Aorta (tissue), 5 donors: ENCODE measurements around the gene CLDN20. TPM values are rescaled to one million over a fixed set of nuclear protein-coding genes. Genes with fewer than 3 reads are reported as not detected.
"Not testable (repeated sequence)": the region's sequence is repeated elsewhere in the genome, so short reads cannot be mapped to it uniquely, and the experiment has no call there.

ENCODE experiments used
- ATAC-seq: fragments of 200-7000 bp; cut with Tn5 transposase; one replicate; pipeline ENCODE4 v1.9.1; 2022; ENCODE audit warnings: moderate library complexity; ENCODE audit not compliant: low FRiP score
- DNase-seq, 2 donors: peaks; one replicate each; pipeline ENCODE4 v3.0.0-alpha.2; 2020
- H3K27ac ChIP-seq, 2 donors: one replicate each; pipeline ENCODE4 v1.5.1; 2013; ENCODE audit warnings: low read length in 2 of 2, mild to moderate bottlenecking in 2 of 2, moderate library complexity in 2 of 2, control low read depth in 1 of 2, inconsistent platforms in 1 of 2, low read depth in 1 of 2
- H3K27me3 ChIP-seq, 2 donors: one replicate each; pipeline ENCODE4 v1.6.1; 2013; ENCODE audit warnings: control low read depth in 1 of 2, low read length in 1 of 2, mild to moderate bottlenecking in 1 of 2, moderate library complexity in 1 of 2; ENCODE audit not compliant: insufficient read depth in 2 of 2, control insufficient read depth in 1 of 2
- H3K36me3 ChIP-seq, 2 donors: one replicate each; pipeline ENCODE4 v1.6.1; 2013; ENCODE audit warnings: control low read depth in 1 of 2, low read length in 1 of 2, mild to moderate bottlenecking in 1 of 2; ENCODE audit not compliant: insufficient read depth in 2 of 2, control insufficient read depth in 1 of 2
- H3K4me1 ChIP-seq, 2 donors: one replicate each; pipeline ENCODE4 v1.6.1; 2013; ENCODE audit warnings: low read length in 2 of 2, control low read depth in 1 of 2, mild to moderate bottlenecking in 1 of 2, moderate library complexity in 1 of 2; ENCODE audit not compliant: insufficient read depth in 2 of 2, control insufficient read depth in 1 of 2
- H3K4me3 ChIP-seq, 2 donors: one replicate each; pipeline ENCODE4 v1.5.1; 2013; ENCODE audit warnings: low read length in 2 of 2, control low read depth in 1 of 2, mild to moderate bottlenecking in 1 of 2
- H3K9me3 ChIP-seq: one replicate; pipeline ENCODE4 v1.6.1; 2013; ENCODE audit warnings: mild to moderate bottlenecking, low read length; ENCODE audit not compliant: control insufficient read depth
- WGBS, 2 donors: extraction: QIAGEN DNeasy Blood & Tissue Kit; methylation state at CpG; one replicate each; pipeline ENCODE4 v1.1.7; 2013; 5-methylcytosine and 5-hydroxymethylcytosine counted together
- intact Hi-C, 2 donors: fragments of 100-400 bp; cut with DNase I; formaldehyde crosslinking; loops; one replicate each; pipeline versions ENCODE4 v1.14.2 to v1.15.0; 2022
- polyA plus RNA-seq, 2 donors: library from polyadenylated mRNA; stranded (reverse); fragments of 200-250 nt; gene quantifications; one replicate each; pipeline ENCODE4 v1.2.3, GENCODE V29; 2013
- total RNA-seq, 2 donors: library from RNA; stranded (reverse); fragmentation: NEBNext Ultra II Directional; extraction: Animal tissue kit (Norgen Biotek cat#: 25700); gene quantifications; one replicate each; pipeline ENCODE4 v1.2.1, GENCODE V29; 2021
- donor health status: healthy with polysubstance abuse.
- donor health status: Bipolar disorder and iron deficiency.
- donor health status: DM: no; HTN: no; CAD: no.
- donor health status: DM: no; HTN: no; CAD: no.
- donor health status: DM: yes; HTN: yes; CAD: no.

The CLDN20 gene
- total and polyA plus RNA-seq, 4 donors: not detected

DNA sequence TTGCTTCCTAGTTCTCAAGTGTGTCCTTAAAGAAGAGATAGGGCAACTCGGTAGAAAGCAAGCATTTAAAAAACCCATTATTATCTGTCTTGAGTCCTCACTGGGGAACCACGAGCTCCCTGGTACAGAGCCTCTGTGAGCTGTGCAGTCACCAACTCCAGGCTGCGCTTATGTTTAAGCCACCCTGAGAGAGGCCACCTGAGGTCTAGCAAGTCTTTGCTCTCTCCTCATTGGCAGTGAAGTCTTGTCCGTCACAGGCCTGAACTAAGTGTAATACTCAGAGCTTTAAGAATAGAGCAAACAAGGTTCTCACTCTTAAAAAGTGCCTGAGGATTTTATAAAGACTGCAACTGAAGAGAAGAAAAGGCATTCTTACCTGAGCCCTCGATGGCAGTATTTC is 3.9 kb upstream of the CLDN20 start:
- no peak overlapping the region for H3K27ac ChIP-seq
- 91 to 92% methylated on average over 5 of the region's 5 CpGs for WGBS, 2 donors
- intact Hi-C loops: no loop called here
- DNase-seq (no peak), ATAC-seq (no peak)
- no peaks in the 10 kb centered on the region for H3K4me1 ChIP-seq
- H3K9me3 ChIP-seq: no peaks in the 10 kb centered on the region
- no peaks in the 10 kb centered on the region for H3K27me3 ChIP-seq
- no peak overlapping the region for H3K4me3 ChIP-seq
- H3K36me3 ChIP-seq: peaks cover 0 to 8% of the 10 kb centered on the region in 2 donors

DNA sequence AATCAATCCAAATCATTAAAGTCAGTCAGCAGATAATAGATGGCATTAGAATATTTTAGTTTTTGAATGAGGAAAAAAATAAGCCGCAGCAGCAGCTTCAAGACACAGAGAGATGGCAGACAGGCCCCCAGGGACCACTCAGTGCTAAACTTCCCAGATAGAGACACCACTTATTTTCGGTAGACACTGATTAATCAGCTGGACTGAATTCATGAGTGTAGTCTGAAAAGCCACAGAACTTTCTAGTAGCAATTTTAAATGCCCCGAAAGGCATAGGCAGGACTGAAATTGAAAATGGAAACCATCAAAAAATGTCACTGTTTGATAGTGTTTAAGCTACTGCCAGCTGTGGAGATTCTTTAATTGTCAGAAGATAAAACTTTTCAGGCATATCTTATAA is 3.1 kb upstream of the CLDN20 start:
- Histone ChIP-seq H3K36me3 (peaks cover 0 to 10% of the 10 kb centered on the region in 2 donors), H3K27me3 (no peaks in the 10 kb centered on the region), H3K27ac (no peak overlapping the region), H3K4me3 (no peak overlapping the region), H3K9me3 (no peaks in the 10 kb centered on the region), H3K4me1 (no peaks in the 10 kb centered on the region)
- intact Hi-C loops: no loop called here
- ATAC-seq: no peak
- no peak for DNase-seq
- WGBS, 2 donors: 47 to 62% methylated on average over 3 of the region's 3 CpGs

DNA sequence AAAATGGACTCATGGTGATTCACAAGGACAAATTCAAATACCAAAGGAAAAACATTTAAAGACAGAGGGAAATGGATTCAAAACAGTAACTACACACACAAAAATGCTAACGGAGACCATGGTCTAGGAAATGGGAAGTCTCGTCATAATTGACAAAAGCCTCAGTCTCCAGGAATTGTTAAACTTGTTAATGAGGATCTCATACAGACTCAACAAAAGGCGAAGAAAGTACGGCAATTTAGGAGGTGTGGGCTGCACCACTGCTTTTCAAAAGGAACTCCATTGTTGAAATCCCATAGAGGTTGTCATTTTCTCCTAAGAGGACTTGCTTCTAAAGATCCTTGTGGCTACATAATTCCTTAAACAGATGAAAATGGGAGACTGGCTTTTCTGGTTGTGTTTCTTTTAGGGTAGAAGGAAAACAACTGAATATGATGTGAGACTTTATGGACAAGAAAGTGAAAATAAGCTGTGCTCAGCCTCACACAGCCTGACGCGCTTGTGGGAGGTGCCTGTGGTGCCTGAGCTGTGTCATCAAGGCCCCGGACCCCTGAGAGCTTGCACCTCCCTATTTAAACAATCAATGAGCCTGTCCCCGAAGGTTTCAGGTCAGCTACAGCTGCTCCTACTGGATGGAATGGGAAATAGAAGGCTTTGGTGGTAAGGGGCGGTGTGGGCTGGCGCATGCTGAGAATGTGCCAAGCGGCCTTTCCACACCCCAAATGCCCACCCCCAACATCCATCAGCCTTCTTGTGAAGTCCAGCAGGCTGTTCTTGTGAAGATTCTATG is 2.5 kb upstream of the CLDN20 start:
- Histone ChIP-seq H3K27ac (no peak overlapping the region), H3K36me3 (peaks cover 0 to 10% of the 10 kb centered on the region in 2 donors), H3K4me3 (no peak overlapping the region), H3K4me1 (no peaks in the 10 kb centered on the region), H3K27me3 (no peaks in the 10 kb centered on the region), H3K9me3 (no peaks in the 10 kb centered on the region)
- intact Hi-C loops: no loop called here
- DNase-seq: no peak
- 94 to 95% methylated on average over 11 of the region's 11 CpGs for WGBS, 2 donors
- no peak for ATAC-seq

DNA sequence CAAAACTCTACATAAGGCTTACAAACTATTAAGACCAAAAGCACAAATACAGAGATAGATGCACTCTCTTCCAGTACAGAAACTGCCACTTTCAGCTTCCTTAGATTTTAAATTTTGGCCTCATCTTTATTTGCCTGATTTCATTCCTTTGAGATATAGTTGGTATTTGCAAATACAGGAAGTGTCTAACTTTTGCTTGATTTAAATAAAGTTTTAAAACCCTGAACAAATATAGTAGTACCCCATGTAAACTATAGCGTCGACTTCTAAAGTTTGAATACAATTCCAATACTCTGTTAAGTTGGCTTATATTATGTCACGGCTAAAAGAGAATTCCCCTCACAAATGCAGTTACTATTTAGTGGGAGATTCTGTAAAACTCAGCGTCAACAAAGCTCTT is 1.2 kb upstream of the CLDN20 start:
- ATAC-seq (no peak), DNase-seq (no peak)
- intact Hi-C loops: no loop called here
- no peaks in the 10 kb centered on the region for H3K9me3 ChIP-seq
- peaks cover 0 to 9% of the 10 kb centered on the region in 2 donors for H3K36me3 ChIP-seq
- no peak overlapping the region for H3K4me3 ChIP-seq
- no peak overlapping the region for H3K27ac ChIP-seq
- no peaks in the 10 kb centered on the region for H3K4me1 ChIP-seq
- H3K27me3 ChIP-seq: no peaks in the 10 kb centered on the region
- WGBS, 2 donors: 88 to 93% methylated on average over 4 of the region's 4 CpGs

DNA sequence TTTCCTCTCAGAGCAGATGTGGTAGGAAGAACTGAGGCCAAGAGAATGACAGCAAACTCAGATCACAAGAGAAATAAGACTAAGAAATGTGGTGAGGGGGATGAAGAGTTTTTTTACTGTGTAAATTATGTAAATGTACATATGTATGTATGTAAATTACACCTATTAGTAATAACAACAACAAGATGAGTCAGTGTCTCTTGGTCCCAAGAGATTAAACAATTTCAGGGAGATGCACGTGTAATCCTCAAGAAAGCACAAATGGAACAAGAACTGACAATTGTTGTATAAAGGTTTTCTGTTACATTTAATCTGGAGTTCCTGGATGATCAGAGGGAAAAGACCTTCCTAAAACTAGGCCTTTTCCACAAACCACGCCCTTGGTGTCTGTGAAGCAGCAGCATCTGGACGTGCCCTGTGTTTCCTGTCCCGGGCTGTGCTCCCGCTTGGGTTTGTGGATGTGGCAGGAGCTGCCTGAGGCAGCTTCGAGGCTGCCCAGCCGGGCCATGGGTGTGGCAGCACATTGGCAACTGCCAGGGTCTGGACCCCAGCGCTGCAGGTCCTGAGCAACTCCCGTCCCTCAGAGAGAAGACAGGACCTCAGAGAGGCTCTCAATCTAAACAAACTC is 994 bp downstream of the CLDN20 start:
- intact Hi-C loops: no loop called here
- 85 to 87% methylated on average over 9 of the region's 9 CpGs for WGBS, 2 donors
- no peaks in the 10 kb centered on the region for H3K27me3 ChIP-seq
- H3K4me3 ChIP-seq: no peak overlapping the region
- H3K4me1 ChIP-seq: no peaks in the 10 kb centered on the region
- H3K27ac ChIP-seq: no peak overlapping the region
- no peaks in the 10 kb centered on the region for H3K9me3 ChIP-seq
- no peak for DNase-seq
- H3K36me3 ChIP-seq: peaks cover 0 to 2% of the 10 kb centered on the region in 2 donors
- no peak for ATAC-seq

DNA sequence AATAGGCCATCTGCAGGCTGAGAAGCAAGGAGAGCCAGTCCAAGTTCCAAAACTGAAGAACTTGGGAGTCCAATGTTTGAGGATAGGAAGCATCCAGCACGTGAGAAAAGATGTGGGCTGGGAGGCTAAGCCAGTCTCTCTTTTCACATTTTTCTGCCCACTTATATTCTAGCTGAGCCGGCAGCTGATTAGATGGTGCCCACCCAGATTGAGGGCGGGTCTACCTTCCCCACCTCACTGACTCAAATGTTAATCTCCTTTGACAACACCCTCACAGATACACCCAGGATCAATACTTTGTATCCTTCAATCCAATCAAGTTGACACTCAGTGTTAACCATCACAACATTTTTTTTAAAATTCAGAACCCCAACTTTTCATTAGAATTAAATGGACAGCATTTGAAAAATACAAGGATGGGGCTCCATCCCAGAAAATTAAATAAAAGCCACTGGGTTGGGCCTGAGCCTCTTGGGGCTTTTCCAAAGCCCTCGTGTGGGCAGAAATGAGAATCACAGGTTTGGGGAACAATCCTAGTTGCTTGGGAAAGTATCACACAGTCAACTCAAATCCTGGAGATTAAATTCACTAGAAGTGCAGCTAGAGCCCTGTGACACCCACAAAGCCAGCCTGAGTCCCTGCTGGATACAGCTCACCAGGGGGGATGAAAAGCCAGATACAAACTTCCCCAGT is 2.2 kb downstream of the CLDN20 start:
- no peak overlapping the region for H3K27ac ChIP-seq
- H3K27me3 ChIP-seq: no peaks in the 10 kb centered on the region
- intact Hi-C loops: no loop called here
- H3K4me3 ChIP-seq: no peak overlapping the region
- H3K9me3 ChIP-seq: no peaks in the 10 kb centered on the region
- ATAC-seq (no peak), DNase-seq (no peak)
- H3K4me1 ChIP-seq: no peaks in the 10 kb centered on the region
- WGBS, 2 donors: 90 to 95% methylated on average over 4 of the region's 4 CpGs
- peaks cover 0 to 2% of the 10 kb centered on the region in 2 donors for H3K36me3 ChIP-seq

GRCh38 chr6:155267411-155267810 is 3.6 kb downstream of the CLDN20 start:
- ATAC-seq (no peak), DNase-seq (no peak)
- no peaks in the 10 kb centered on the region for H3K9me3 ChIP-seq
- no peak overlapping the region for H3K4me3 ChIP-seq
- H3K27me3 ChIP-seq: no peaks in the 10 kb centered on the region
- no peak overlapping the region for H3K27ac ChIP-seq
- H3K36me3 ChIP-seq: peaks cover 0 to 2% of the 10 kb centered on the region in 2 donors
- 48 to 75% methylated on average over 2 of the region's 2 CpGs for WGBS, 2 donors
- intact Hi-C loops: no loop called here
- H3K4me1 ChIP-seq: no peaks in the 10 kb centered on the region

- ATAC-seq, intact Hi-C loops, H3K4me3 ChIP-seq, H3K27ac ChIP-seq, H3K4me1 ChIP-seq, H3K27me3 ChIP-seq, DNase-seq, H3K9me3 ChIP-seq, H3K36me3 ChIP-seq: not testable (repeated sequence)
- WGBS, 2 donors: 89 to 94% methylated on average over 3 of the region's 5 CpGs
These were observed 4.5 kb downstream of the CLDN20 start for GRCh38 chr6:155268088-155268867.
